A549 (cell line): Measurements from ENCODE around the gene FOLR1.

ENCODE experiments used
- CEBPB ChIP-seq, 2 experiments: fragments of >200 bp in 1 of 2; sonication (Bioruptor Twin) in 1 of 2; formaldehyde crosslinking in 1 of 2; IDR thresholded peaks; 2 replicates each; pipeline ENCODE4 v1.6.1; 2012 to 2016
- EP300 ChIP-seq, 2 experiments: fragments of >200 bp; sonication (Bioruptor Twin); formaldehyde crosslinking; IDR thresholded peaks; 2 replicates in 1 of 2; 3 replicates in 1 of 2; pipeline ENCODE4 v1.6.1; 2016 to 2017
- JUN ChIP-seq, 2 experiments: fragments of >200 bp; sonication (Bioruptor Twin); formaldehyde crosslinking; IDR thresholded peaks; 2 replicates in 1 of 2; 3 replicates in 1 of 2; pipeline ENCODE4 v1.6.1; 2016 to 2017
- MYC ChIP-seq: IDR thresholded peaks from 2 replicates; pipeline ENCODE4 v1.6.1; 2012; ENCODE audit warnings: mild to moderate bottlenecking, inconsistent platforms, low read length, improper control_type of control experiment, borderline replicate concordance
- NR3C1 ChIP-seq: fragments of >200 bp; sonication (Bioruptor Twin); formaldehyde crosslinking; IDR thresholded peaks from 3 replicates; pipeline ENCODE4 v1.6.1; 2017
- POLR2A ChIP-seq: IDR thresholded peaks from 2 replicates; pipeline ENCODE4 v1.6.1; 2012; ENCODE audit warnings: mild to moderate bottlenecking, low read length
- RCOR1 ChIP-seq: fragments of 150-350 bp; IDR thresholded peaks from 2 replicates; pipeline ENCODE4 v1.6.1; 2014; ENCODE audit warnings: antibody characterized with exemption, low read length, low read depth
- RFX5 ChIP-seq: fragments of 450-650 bp; IDR thresholded peaks from 2 replicates; pipeline ENCODE4 v1.7.1; 2014; ENCODE audit warnings: antibody characterized with exemption, mild to moderate bottlenecking, moderate library complexity
- TF ChIP-seq, protein P1 (sequence below): fragments of 200-600 bp; sonication (generic); IDR thresholded peaks from 2 replicates; pipeline ENCODE4 v1.6.1; 2016; ENCODE audit warnings: antibody characterized with exemption, mild to moderate bottlenecking, moderate library complexity
- TF ChIP-seq, protein P2 (sequence below): fragments of >200 bp; sonication (Bioruptor Twin); formaldehyde crosslinking; IDR thresholded peaks from 3 replicates; pipeline ENCODE4 v1.5.1; 2016
- TF ChIP-seq, protein P3 (sequence below): fragments of 150-350 bp; IDR thresholded peaks from 2 replicates; pipeline ENCODE4 v1.6.1; 2014; ENCODE audit warnings: low read depth, mild to moderate bottlenecking, low read length
- TF ChIP-seq, protein P4 (sequence below): IDR thresholded peaks from 2 replicates; pipeline ENCODE4 v1.6.1; 2012

DNA sequence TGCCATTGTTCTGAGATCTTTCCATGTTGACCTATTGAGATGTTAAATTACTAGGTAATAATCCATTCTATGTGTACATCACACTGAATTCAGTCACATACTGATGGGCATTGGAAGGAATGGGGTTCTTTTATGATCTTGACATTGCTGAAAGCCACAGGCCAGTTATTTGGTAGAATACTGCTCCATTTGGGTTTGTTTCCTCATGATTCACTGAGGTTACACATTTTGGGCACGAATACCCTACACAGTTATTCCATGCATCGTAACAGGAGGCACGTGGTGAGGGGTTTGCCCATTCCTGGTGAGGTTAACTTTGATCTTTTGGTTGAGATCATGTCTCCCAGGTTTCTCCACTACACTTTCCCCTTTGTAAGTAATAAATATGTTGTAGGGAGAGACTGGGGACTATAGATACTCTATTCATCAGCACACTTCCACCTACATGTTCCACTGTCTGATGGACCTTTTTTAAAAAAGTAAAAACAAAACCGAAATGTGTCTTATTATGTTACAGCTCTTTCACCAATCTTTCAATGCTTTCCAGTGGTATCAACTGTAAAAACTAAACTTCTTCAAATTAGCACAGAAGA is 12.0 kb upstream of the FOLR1 start:
- TF ChIP-seq RFX5 (no peak), POLR2A (no peak), EP300 (IDR thresholded peaks at IDR 0.05) (no peak), JUN (IDR thresholded peaks at IDR 0.05) (no peak), RCOR1 (no peak), MYC (no peak), NR3C1 (no peak), CEBPB (IDR thresholded peaks at IDR 0.05) (no peak)
- TF ChIP-seq, protein P1, sequence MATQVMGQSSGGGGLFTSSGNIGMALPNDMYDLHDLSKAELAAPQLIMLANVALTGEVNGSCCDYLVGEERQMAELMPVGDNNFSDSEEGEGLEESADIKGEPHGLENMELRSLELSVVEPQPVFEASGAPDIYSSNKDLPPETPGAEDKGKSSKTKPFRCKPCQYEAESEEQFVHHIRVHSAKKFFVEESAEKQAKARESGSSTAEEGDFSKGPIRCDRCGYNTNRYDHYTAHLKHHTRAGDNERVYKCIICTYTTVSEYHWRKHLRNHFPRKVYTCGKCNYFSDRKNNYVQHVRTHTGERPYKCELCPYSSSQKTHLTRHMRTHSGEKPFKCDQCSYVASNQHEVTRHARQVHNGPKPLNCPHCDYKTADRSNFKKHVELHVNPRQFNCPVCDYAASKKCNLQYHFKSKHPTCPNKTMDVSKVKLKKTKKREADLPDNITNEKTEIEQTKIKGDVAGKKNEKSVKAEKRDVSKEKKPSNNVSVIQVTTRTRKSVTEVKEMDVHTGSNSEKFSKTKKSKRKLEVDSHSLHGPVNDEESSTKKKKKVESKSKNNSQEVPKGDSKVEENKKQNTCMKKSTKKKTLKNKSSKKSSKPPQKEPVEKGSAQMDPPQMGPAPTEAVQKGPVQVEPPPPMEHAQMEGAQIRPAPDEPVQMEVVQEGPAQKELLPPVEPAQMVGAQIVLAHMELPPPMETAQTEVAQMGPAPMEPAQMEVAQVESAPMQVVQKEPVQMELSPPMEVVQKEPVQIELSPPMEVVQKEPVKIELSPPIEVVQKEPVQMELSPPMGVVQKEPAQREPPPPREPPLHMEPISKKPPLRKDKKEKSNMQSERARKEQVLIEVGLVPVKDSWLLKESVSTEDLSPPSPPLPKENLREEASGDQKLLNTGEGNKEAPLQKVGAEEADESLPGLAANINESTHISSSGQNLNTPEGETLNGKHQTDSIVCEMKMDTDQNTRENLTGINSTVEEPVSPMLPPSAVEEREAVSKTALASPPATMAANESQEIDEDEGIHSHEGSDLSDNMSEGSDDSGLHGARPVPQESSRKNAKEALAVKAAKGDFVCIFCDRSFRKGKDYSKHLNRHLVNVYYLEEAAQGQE, result no peak
- TF ChIP-seq, protein P2, sequence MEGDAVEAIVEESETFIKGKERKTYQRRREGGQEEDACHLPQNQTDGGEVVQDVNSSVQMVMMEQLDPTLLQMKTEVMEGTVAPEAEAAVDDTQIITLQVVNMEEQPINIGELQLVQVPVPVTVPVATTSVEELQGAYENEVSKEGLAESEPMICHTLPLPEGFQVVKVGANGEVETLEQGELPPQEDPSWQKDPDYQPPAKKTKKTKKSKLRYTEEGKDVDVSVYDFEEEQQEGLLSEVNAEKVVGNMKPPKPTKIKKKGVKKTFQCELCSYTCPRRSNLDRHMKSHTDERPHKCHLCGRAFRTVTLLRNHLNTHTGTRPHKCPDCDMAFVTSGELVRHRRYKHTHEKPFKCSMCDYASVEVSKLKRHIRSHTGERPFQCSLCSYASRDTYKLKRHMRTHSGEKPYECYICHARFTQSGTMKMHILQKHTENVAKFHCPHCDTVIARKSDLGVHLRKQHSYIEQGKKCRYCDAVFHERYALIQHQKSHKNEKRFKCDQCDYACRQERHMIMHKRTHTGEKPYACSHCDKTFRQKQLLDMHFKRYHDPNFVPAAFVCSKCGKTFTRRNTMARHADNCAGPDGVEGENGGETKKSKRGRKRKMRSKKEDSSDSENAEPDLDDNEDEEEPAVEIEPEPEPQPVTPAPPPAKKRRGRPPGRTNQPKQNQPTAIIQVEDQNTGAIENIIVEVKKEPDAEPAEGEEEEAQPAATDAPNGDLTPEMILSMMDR, result no peak
- TF ChIP-seq, protein P3, sequence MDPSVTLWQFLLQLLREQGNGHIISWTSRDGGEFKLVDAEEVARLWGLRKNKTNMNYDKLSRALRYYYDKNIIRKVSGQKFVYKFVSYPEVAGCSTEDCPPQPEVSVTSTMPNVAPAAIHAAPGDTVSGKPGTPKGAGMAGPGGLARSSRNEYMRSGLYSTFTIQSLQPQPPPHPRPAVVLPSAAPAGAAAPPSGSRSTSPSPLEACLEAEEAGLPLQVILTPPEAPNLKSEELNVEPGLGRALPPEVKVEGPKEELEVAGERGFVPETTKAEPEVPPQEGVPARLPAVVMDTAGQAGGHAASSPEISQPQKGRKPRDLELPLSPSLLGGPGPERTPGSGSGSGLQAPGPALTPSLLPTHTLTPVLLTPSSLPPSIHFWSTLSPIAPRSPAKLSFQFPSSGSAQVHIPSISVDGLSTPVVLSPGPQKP, result no peak
- TF ChIP-seq, protein P4, sequence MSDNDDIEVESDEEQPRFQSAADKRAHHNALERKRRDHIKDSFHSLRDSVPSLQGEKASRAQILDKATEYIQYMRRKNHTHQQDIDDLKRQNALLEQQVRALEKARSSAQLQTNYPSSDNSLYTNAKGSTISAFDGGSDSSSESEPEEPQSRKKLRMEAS, result no peak
